Medulla oblongata (tissue), 1 donor: Measurements from ENCODE around the gene GAD1.

ENCODE experiments used
- DNase-seq: peaks from one replicate; pipeline ENCODE4 v3.0.0-alpha.2; 2015; ENCODE audit errors: extremely low spot score

Gene GAD1

DNA sequence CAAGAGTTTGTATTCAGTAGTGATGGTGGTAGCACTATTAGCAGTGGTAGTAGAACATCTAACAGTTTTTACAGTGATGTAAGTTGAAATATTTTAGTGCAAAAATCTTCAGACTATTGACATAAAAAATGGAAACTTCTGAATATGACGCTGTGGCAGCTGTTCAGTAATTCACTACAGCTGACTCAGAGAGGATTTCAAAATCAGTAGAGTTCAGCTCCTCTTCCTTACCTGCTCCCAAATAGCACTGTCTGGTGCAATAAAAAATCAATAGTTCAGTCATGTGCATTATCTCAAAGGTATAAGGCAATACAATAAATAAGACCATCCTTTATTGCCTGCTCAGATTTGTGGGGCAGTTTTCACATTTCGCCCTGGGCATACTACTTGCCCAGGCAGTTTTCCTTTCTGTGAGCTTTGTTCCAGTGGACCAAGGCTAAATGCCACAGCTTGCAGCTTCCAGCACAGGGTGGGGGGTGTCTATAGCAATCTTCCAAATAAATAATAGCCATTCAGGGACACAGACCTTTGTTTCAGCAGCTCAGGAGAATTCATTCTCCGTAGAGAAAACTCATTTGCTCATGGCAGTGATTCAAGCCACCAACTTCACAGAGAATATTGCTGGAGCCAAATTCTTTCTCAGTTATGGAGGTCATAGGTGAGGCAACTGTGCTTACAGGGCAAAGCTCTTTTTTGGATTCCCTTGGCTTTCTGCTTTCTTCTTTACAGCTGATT, 78.5 kb downstream of the GAD1 start:
- DNase-seq: no peak

DNA sequence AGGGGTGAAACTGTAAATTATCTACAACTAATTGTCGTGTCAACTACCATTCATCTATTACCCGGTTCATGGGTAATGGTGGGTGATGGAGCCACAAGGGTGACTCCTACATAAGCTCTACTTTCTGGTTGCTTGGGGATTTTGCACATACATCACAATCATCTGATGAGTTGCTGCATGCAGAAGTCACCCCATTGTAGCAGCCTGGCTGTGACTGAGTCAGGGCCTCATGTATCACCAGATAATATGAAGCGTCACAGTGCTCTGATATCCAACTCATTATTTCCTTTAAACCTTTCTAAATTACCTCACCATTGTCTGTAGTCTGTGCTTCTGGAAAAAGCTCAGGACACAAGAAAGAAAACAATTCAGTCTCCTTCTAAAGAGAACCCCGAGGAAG, 79.9 kb downstream of the GAD1 start:
- no peak for DNase-seq

DNA sequence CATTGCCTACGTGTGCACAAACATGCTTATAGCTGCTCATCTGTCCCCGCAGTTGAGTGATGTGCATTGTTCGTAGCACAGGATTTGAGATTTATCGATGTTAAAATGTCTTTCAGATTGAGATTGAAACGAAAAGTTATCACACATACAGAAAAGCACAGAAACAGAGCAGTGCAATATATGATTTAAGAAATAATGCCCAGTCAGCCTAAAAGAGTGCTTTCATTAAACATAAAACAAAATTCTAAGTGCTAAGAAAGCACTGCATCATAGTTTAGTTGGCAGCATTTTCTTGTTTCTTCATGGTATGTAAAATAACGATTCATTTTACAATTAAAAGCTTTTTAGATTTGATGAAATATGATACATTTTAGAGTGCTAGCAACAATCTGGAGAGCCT, 80.4 kb downstream of the GAD1 start:
- DNase-seq: no peak

DNA sequence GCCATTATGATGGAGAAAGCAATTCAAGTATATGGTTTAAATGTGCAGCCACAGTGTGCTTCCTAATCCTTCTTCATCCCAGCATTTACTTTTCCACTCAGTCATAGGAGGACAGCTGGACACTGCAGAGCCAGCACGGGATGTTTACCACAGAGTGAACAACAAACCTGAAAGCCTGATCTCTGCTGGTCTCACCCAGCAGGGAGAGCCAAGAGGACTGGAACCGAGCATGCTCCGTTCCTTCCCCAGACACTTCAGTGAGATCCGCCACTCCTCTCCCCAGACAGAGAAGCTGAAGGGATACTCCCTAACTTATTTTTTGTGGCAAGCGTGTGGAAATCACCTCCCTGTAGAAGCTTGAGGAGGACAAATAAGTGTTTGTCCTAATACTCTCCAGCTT, 89.2 kb downstream of the GAD1 start:
- no peak for DNase-seq
